A549 (cell line): ENCODE data around the gene OGFR. TPM values are rescaled to one million over a fixed set of nuclear protein-coding genes. Genes with fewer than 3 reads are reported as not detected.
A peak's percentile ranks its signal among the peaks of the same experiment; 100 is the strongest.

ENCODE experiments used
- ATAC-seq, 2 experiments: fragments of 200-7000 bp in 1 of 2; fragments of >200 bp in 1 of 2; cut with Nextera tagmentation in 1 of 2; cut with Tn5 transposase in 1 of 2; 3 replicates each; pipeline versions ENCODE4 v1.8.0 to v1.9.1; 2018 to 2020; ENCODE audit warnings: mild to moderate bottlenecking in 1 of 2, moderate library complexity in 1 of 2
- CTCF ChIA-PET: fragments of 300-600 bp; sonication (Branson Sonifier 250); formaldehyde crosslinking; extraction: SDS; loops from one replicate; lab custom pipeline; 2021; ENCODE audit warnings: antibody characterized with exemption, inconsistent platforms; lab: Yijun Ruan, JAX
- POLR2A ChIA-PET: fragments of 350-600 bp; formaldehyde crosslinking; extraction: SDS; loops from one replicate; lab custom pipeline; 2021; ENCODE audit warnings: antibody characterized with exemption, inconsistent platforms; lab: Yijun Ruan, JAX
- DNase-seq, 2 experiments: peaks; one replicate each; pipeline versions ENCODE4 v3.0.0 to v3.0.0-alpha.2; 2011 to 2016; ENCODE audit warnings: low read depth in 1 of 2, low spot score in 1 of 2
- FAIRE-seq: peaks from 2 replicates; lab custom pipeline; 2011; peaks lifted over from hg19 to GRCh38; lab: Jason Lieb, UNC
- H3K27ac ChIP-seq, 2 experiments: fragments of >200 bp; sonication (Bioruptor Twin); formaldehyde crosslinking; 3 replicates each; pipeline ENCODE4 v1.5.1; 2016 to 2017
- H3K4me1 ChIP-seq: fragments of >200 bp; sonication (Bioruptor Twin); formaldehyde crosslinking; 3 replicates; pipeline ENCODE4 v1.6.1; 2016
- H3K4me2 ChIP-seq: fragments of >200 bp; sonication (Bioruptor Twin); formaldehyde crosslinking; 3 replicates; pipeline ENCODE4 v1.6.1; 2016
- H3K4me3 ChIP-seq: fragments of >200 bp; sonication (Bioruptor Twin); formaldehyde crosslinking; 3 replicates; pipeline ENCODE4 v1.5.1; 2016
- H3K9me3 ChIP-seq: fragments of >200 bp; sonication (Bioruptor Twin); formaldehyde crosslinking; 3 replicates; pipeline ENCODE4 v1.6.1; 2016
- BHLHE40 ChIP-seq: IDR thresholded peaks from 2 replicates; pipeline ENCODE4 v1.6.1; 2012; ENCODE audit warnings: low read depth, low read length, inconsistent platforms
- CBX8 ChIP-seq: fragments of 200-600 bp; sonication (generic); IDR thresholded peaks from 2 replicates; pipeline ENCODE4 v1.6.1; 2016
- CHD4 ChIP-seq: fragments of 200-600 bp; sonication (generic); IDR thresholded peaks from 2 replicates; pipeline ENCODE4 v1.6.1; 2016; ENCODE audit warnings: antibody characterized with exemption, mild to moderate bottlenecking, borderline replicate concordance
- EHMT2 ChIP-seq: fragments of 200-600 bp; sonication (generic); IDR thresholded peaks from 2 replicates; pipeline ENCODE4 v1.6.1; 2016; ENCODE audit warnings: antibody characterized with exemption, low read depth, mild to moderate bottlenecking, moderate library complexity
- ESRRA ChIP-seq: fragments of 150-350 bp; IDR thresholded peaks from 2 replicates; pipeline ENCODE4 v1.6.1; 2014; ENCODE audit warnings: mild to moderate bottlenecking, low read length, borderline replicate concordance
- FOSB ChIP-seq: fragments of 250-450 bp; sonication (Bioruptor Pico); IDR thresholded peaks from 2 replicates; pipeline ENCODE4 v1.5.0; 2020; ENCODE audit warnings: mild to moderate bottlenecking, moderate library complexity
- HDAC2 ChIP-seq: fragments of 200-600 bp; sonication (generic); IDR thresholded peaks from 2 replicates; pipeline ENCODE4 v1.6.1; 2016
- KDM5A ChIP-seq: fragments of 200-600 bp; sonication (generic); IDR thresholded peaks from 2 replicates; pipeline ENCODE4 v1.6.1; 2016; ENCODE audit warnings: antibody characterized with exemption, mild to moderate bottlenecking
- MAFK ChIP-seq: fragments of 450-650 bp; IDR thresholded peaks from 2 replicates; pipeline ENCODE4 v1.6.1; 2014; ENCODE audit not compliant: partially characterized antibody
- NR3C1 ChIP-seq: fragments of >200 bp; sonication (Bioruptor Twin); formaldehyde crosslinking; IDR thresholded peaks from 3 replicates; pipeline ENCODE4 v1.6.1; 2017
- PHF8 ChIP-seq: fragments of 200-600 bp; sonication (generic); IDR thresholded peaks from 2 replicates; pipeline ENCODE4 v1.6.1; 2016; ENCODE audit warnings: low read depth, mild to moderate bottlenecking, antibody characterized with exemption, moderate library complexity, borderline replicate concordance
- POLR2A ChIP-seq: IDR thresholded peaks from 2 replicates; pipeline ENCODE4 v1.6.1; 2012; ENCODE audit warnings: mild to moderate bottlenecking, low read length
- RFX5 ChIP-seq: fragments of 450-650 bp; IDR thresholded peaks from 2 replicates; pipeline ENCODE4 v1.7.1; 2014; ENCODE audit warnings: antibody characterized with exemption, mild to moderate bottlenecking, moderate library complexity
- ZFP36 ChIP-seq: fragments of 450-650 bp; IDR thresholded peaks from 2 replicates; pipeline ENCODE4 v1.6.1; 2014; ENCODE audit warnings: borderline replicate concordance; ENCODE audit not compliant: partially characterized antibody
- WGBS: methylation state at CpG from one replicate; pipeline ENCODE4 v1.1.6; 2017; ENCODE audit errors: missing lambda C conversion rate; 5-methylcytosine and 5-hydroxymethylcytosine counted together
- polyA plus RNA-seq, 4 experiments: library from polyadenylated mRNA; depleted of rRNA in 3 of 4; stranded (reverse); fragments of >200 nt; fragmentation: RNase III in 1 of 4; extraction: RNeasy Plus Mini Kit Qiagen cat#74134 plus additional on column Dnase treatment in 1 of 4; gene quantifications; 2 replicates in 3 of 4; 3 replicates in 1 of 4; pipeline ENCODE4 v1.2.3, GENCODE V29; 2011 to 2017
- TF ChIP-seq, protein P1 (sequence below): fragments of >200 bp; sonication (Bioruptor Twin); formaldehyde crosslinking; IDR thresholded peaks from 3 replicates; pipeline ENCODE4 v1.5.1; 2016
- TF ChIP-seq, protein P2 (sequence below): IDR thresholded peaks from 2 replicates; pipeline ENCODE4 v1.6.1; 2012
- TF ChIP-seq, protein P3 (sequence below): fragments of 150-350 bp; IDR thresholded peaks from 2 replicates; pipeline ENCODE4 v1.6.1; 2014; ENCODE audit warnings: low read depth, mild to moderate bottlenecking, low read length
- TF ChIP-seq, protein P4 (sequence below): fragments of 450-650 bp; IDR thresholded peaks from 2 replicates; pipeline ENCODE4 v1.6.1; 2014; ENCODE audit warnings: antibody characterized with exemption
- TF ChIP-seq, protein P5 (sequence below): fragments of 250-450 bp; sonication (Bioruptor Pico); IDR thresholded peaks from 2 replicates; pipeline ENCODE4 v1.5.0; 2020; ENCODE audit warnings: low read depth, mild to moderate bottlenecking, moderate library complexity

Gene OGFR
- polyA plus RNA-seq, 2 of the 4 experiments (the other 2 are of a cell fraction) = 15.9 to 35.6 TPM

DNA sequence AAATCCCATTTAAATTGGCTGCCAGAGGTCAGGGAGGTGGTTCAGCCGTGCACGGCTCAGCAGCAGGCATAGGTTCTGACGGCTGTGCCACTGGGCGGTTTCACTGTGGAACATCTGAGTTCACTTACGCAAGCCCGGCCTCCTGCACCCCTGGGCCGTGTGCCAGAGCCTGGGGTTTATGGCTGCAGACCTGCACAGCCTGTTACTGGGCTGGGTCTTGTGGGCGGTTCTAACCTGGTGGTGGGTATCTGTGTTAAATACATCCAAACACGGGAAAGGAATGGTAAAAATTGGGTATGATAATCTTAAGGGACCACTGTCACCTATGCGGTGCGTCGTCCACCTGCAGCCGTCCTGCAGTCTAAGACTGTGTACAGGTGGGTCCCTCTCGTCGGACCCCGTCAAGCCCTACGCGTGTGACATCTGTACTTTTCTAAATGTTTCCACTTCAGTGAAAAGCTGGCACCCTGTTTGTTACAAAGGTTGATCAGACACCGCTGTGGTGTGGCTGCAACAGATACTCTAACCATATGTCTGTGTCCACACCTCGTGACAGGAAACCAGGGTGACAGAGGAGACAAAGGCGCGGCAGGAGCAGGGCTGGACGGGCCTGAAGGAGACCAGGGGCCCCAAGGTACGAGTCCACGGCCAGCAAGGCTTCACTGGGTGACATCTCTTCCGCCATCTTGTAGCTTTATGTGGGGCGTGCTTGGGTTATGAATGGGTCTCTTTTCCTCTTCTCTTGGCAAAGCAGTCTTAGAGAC lies 33.7 kb downstream of the OGFR start:
- ChIA-PET CTCF (interaction anchor here (0.6 to 1.2 kb wide), 2 partner anchors 9 to 11 kb away, joined by 3 to 7 read pairs; no protein-coding TSS in a partner anchor), POLR2A (no interaction called here)
- Histone ChIP-seq H3K4me2 (no peak overlapping the region), H3K4me3 (no peak overlapping the region), H3K9me3 (no peaks in the 10 kb centered on the region), H3K27ac (no peak overlapping the region), H3K4me1 (peaks cover 7% of the 10 kb centered on the region; the same call in 2 of the 3 replicates)
- 78% methylated on average over 27 of the region's 27 CpGs for WGBS
- TF ChIP-seq, protein P1, sequence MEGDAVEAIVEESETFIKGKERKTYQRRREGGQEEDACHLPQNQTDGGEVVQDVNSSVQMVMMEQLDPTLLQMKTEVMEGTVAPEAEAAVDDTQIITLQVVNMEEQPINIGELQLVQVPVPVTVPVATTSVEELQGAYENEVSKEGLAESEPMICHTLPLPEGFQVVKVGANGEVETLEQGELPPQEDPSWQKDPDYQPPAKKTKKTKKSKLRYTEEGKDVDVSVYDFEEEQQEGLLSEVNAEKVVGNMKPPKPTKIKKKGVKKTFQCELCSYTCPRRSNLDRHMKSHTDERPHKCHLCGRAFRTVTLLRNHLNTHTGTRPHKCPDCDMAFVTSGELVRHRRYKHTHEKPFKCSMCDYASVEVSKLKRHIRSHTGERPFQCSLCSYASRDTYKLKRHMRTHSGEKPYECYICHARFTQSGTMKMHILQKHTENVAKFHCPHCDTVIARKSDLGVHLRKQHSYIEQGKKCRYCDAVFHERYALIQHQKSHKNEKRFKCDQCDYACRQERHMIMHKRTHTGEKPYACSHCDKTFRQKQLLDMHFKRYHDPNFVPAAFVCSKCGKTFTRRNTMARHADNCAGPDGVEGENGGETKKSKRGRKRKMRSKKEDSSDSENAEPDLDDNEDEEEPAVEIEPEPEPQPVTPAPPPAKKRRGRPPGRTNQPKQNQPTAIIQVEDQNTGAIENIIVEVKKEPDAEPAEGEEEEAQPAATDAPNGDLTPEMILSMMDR = no peak
- TF ChIP-seq CBX8 = no peak
- TF ChIP-seq, protein P2, sequence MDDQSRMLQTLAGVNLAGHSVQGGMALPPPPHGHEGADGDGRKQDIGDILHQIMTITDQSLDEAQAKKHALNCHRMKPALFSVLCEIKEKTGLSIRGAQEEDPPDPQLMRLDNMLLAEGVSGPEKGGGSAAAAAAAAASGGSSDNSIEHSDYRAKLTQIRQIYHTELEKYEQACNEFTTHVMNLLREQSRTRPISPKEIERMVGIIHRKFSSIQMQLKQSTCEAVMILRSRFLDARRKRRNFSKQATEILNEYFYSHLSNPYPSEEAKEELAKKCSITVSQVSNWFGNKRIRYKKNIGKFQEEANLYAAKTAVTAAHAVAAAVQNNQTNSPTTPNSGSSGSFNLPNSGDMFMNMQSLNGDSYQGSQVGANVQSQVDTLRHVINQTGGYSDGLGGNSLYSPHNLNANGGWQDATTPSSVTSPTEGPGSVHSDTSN = no peak
- TF ChIP-seq POLR2A = no peak
- TF ChIP-seq ESRRA = no peak
- TF ChIP-seq FOSB = no peak
- no peak for TF ChIP-seq MAFK
- TF ChIP-seq NR3C1 = no peak
- TF ChIP-seq BHLHE40 = no peak
- TF ChIP-seq EHMT2 = no peak
- no peak for TF ChIP-seq PHF8
- TF ChIP-seq, protein P3, sequence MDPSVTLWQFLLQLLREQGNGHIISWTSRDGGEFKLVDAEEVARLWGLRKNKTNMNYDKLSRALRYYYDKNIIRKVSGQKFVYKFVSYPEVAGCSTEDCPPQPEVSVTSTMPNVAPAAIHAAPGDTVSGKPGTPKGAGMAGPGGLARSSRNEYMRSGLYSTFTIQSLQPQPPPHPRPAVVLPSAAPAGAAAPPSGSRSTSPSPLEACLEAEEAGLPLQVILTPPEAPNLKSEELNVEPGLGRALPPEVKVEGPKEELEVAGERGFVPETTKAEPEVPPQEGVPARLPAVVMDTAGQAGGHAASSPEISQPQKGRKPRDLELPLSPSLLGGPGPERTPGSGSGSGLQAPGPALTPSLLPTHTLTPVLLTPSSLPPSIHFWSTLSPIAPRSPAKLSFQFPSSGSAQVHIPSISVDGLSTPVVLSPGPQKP = no peak
- DNase-seq (no peak), ATAC-seq (no peak), FAIRE-seq (no peak)

DNA sequence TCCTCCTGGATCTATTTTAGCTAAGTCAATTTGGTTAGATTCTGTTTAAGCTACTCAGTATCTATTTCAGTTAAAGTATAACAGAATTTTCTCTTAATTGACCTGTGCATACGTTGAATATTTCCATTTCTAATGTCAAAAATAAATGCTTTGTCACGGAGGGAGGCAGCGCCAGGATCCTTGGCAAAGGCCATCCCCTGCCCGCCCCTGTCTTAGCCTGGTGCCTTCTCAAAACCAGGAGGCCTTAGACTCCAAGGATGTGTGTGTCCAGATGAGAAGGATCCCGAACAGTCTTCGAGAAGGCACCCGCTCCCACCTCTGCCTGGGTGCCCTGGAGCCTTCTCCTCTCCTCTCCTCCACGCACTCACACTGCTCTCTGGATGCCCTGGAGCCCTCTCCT lies 34.6 kb downstream of the OGFR start:
- no peaks in the 10 kb centered on the region for H3K9me3 ChIP-seq
- POLR2A ChIA-PET = no interaction called here
- H3K4me3 ChIP-seq = no peak overlapping the region
- 84% methylated on average over 8 of the region's 8 CpGs for WGBS
- CTCF ChIA-PET = interaction anchor here (1.2 kb wide), 1 partner anchor 8 kb away, joined by 7 read pairs; no protein-coding TSS in a partner anchor
- no peak overlapping the region for H3K4me2 ChIP-seq
- FAIRE-seq (no peak), DNase-seq (no peak), ATAC-seq (peak in 1 of 2 experiments; percentile 16; a peak in 1 of 6 replicates)
- peaks cover 7% of the 10 kb centered on the region; the same call in 2 of the 3 replicates for H3K4me1 ChIP-seq
- no peak overlapping the region for H3K27ac ChIP-seq
- TF ChIP-seq POLR2A (no peak), EHMT2 (no peak), CHD4 (no peak), KDM5A (no peak), HDAC2 (no peak), RFX5 (no peak), ZFP36 (no peak)
- TF ChIP-seq, protein P4, sequence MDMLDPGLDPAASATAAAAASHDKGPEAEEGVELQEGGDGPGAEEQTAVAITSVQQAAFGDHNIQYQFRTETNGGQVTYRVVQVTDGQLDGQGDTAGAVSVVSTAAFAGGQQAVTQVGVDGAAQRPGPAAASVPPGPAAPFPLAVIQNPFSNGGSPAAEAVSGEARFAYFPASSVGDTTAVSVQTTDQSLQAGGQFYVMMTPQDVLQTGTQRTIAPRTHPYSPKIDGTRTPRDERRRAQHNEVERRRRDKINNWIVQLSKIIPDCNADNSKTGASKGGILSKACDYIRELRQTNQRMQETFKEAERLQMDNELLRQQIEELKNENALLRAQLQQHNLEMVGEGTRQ = no peak
- TF ChIP-seq, protein P5, sequence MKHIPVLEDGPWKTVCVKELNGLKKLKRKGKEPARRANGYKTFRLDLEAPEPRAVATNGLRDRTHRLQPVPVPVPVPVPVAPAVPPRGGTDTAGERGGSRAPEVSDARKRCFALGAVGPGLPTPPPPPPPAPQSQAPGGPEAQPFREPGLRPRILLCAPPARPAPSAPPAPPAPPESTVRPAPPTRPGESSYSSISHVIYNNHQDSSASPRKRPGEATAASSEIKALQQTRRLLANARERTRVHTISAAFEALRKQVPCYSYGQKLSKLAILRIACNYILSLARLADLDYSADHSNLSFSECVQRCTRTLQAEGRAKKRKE = no peak
- TF ChIP-seq, protein P3 = no peak
